H1 (cell line): Measurements from ENCODE around the gene RAB3D. TPM values are rescaled to one million over a fixed set of nuclear protein-coding genes. Genes with fewer than 3 reads are reported as not detected.
A peak's percentile ranks its signal among the peaks of the same experiment; 100 is the strongest.

ENCODE experiments used
- CTCF ChIA-PET: fragments of 300-600 bp; sonication (Branson Sonifier 250); formaldehyde crosslinking; loops from one replicate; lab custom pipeline; 2021; ENCODE audit not compliant: partially characterized antibody; lab: Charles Lee
- POLR2A ChIA-PET: fragments of 300-600 bp; sonication (Branson Sonifier 250); formaldehyde crosslinking; loops from one replicate; lab custom pipeline; 2021; ENCODE audit warnings: inconsistent platforms; ENCODE audit not compliant: partially characterized antibody; lab: Charles Lee
- DNase-seq, 2 experiments: peaks; one replicate each; pipeline versions ENCODE4 v3.0.0 to v3.0.0-alpha.2; 2010 to 2022; ENCODE audit warnings: low spot score in 2 of 2, low read depth in 1 of 2, mixed read lengths in 1 of 2
- FAIRE-seq: peaks from 2 replicates; lab custom pipeline; 2011; peaks lifted over from hg19 to GRCh38; lab: Jason Lieb, UNC
- H2AFZ ChIP-seq: 2 replicates; pipeline ENCODE4 v1.8.1; 2012; ENCODE audit warnings: low read length, inconsistent platforms
- H2AK5ac ChIP-seq: 2 replicates; pipeline ENCODE4 v1.6.1; 2013; ENCODE audit warnings: low read depth, low read length
- H2BK120ac ChIP-seq: replicated peaks from 2 replicates; pipeline ENCODE3; 2013; ENCODE audit warnings: low read depth, low read length, inconsistent platforms
- H2BK12ac ChIP-seq: 2 replicates; pipeline ENCODE4 v1.6.1; 2013; ENCODE audit warnings: low read depth, low read length
- H2BK15ac ChIP-seq: 2 replicates; pipeline ENCODE4 v1.6.1; 2013; ENCODE audit warnings: low read length
- H2BK20ac ChIP-seq: 2 replicates; pipeline ENCODE4 v1.6.1; 2013; ENCODE audit warnings: low read length
- H2BK5ac ChIP-seq: 2 replicates; pipeline ENCODE4 v1.6.1; 2013; ENCODE audit warnings: low read depth, low read length
- H3K14ac ChIP-seq: 2 replicates; pipeline ENCODE4 v1.6.1; 2013; ENCODE audit warnings: inconsistent platforms; ENCODE audit not compliant: insufficient read length
- H3K18ac ChIP-seq: 2 replicates; pipeline ENCODE4 v1.6.1; 2013; ENCODE audit warnings: low read length; ENCODE audit errors: extremely low read depth
- H3K23ac ChIP-seq: 2 replicates; pipeline ENCODE4 v1.6.1; 2013; ENCODE audit warnings: inconsistent platforms; ENCODE audit not compliant: insufficient read length
- H3K23me2 ChIP-seq: 2 replicates; pipeline ENCODE4 v1.6.1; 2013; ENCODE audit warnings: low read depth, low read length
- H3K27ac ChIP-seq: 2 replicates; pipeline ENCODE4 v1.6.1; 2011; ENCODE audit warnings: low read depth, low read length, inconsistent platforms
- H3K27me3 ChIP-seq, 4 experiments: replicated peaks in 1 of 4; 1 replicate in 1 of 4; 2 replicates in 3 of 4; pipeline versions ENCODE4 v1.6.1 to v1.8.1; 2011 to 2013; ENCODE audit warnings: low read length in 3 of 4, mild to moderate bottlenecking in 3 of 4, inconsistent platforms in 2 of 4, mixed read lengths in 2 of 4, moderate library complexity in 1 of 4; ENCODE audit not compliant: control insufficient read depth in 3 of 4, insufficient read depth in 3 of 4; ENCODE audit errors: extremely low read depth in 1 of 4
- H3K36me3 ChIP-seq, 4 experiments: 2 replicates each; pipeline versions ENCODE4 v1.6.1 to v1.8.1; 2011 to 2013; ENCODE audit warnings: mild to moderate bottlenecking in 4 of 4, low read length in 3 of 4, moderate library complexity in 2 of 4, control low read depth in 1 of 4, inconsistent platforms in 1 of 4; ENCODE audit not compliant: insufficient read depth in 4 of 4, control insufficient read depth in 2 of 4
- H3K4ac ChIP-seq: replicated peaks from 2 replicates; pipeline ENCODE3; 2013; ENCODE audit warnings: low read length, low read depth, mixed read lengths, inconsistent platforms; ENCODE audit not compliant: insufficient read length
- H3K4me1 ChIP-seq, 4 experiments: replicated peaks in 1 of 4; 1 replicate in 1 of 4; 2 replicates in 3 of 4; pipeline versions ENCODE4 v1.6.1 to v1.8.1; 2011 to 2013; ENCODE audit warnings: low read length in 3 of 4, inconsistent platforms in 2 of 4, mixed read lengths in 1 of 4; ENCODE audit not compliant: insufficient read depth in 4 of 4, control insufficient read depth in 3 of 4
- H3K4me2 ChIP-seq, 2 experiments: 2 replicates each; pipeline versions ENCODE4 v1.6.1 to v1.8.1; 2011 to 2013; ENCODE audit warnings: low read depth in 2 of 2, low read length in 2 of 2, control low read depth in 1 of 2, inconsistent platforms in 1 of 2, mild to moderate bottlenecking in 1 of 2; ENCODE audit not compliant: insufficient read depth in 1 of 2
- H3K4me3 ChIP-seq, 4 experiments: fragments of 200-600, 300-600 bp in 1 of 4; sonication (generic), shearing (Covaris generic), sonication (Bioruptor Twin) in 1 of 4; 2 replicates each; pipeline versions ENCODE4 v1.5.1 to v1.8.1; 2011 to 2016; ENCODE audit warnings: low read length in 4 of 4, low read depth in 3 of 4, control low read depth in 2 of 4, inconsistent platforms in 2 of 4, mild to moderate bottlenecking in 2 of 4, mixed read lengths in 1 of 4, moderate library complexity in 1 of 4; ENCODE audit not compliant: insufficient read depth in 2 of 4; ENCODE audit errors: extremely low read depth in 1 of 4
- H3K56ac ChIP-seq: replicated peaks from 2 replicates; pipeline ENCODE3; 2013; ENCODE audit warnings: low read depth, mild to moderate bottlenecking, mixed read lengths, low read length, inconsistent platforms; ENCODE audit not compliant: insufficient read length
- H3K79me1 ChIP-seq: 2 replicates; pipeline ENCODE4 v1.6.1; 2013; ENCODE audit warnings: low read depth, low read length, control low read depth
- H3K79me2 ChIP-seq, 2 experiments: 2 replicates each; pipeline versions ENCODE4 v1.6.1 to v1.8.1; 2012 to 2013; ENCODE audit warnings: low read length in 2 of 2, mild to moderate bottlenecking in 2 of 2, inconsistent platforms in 1 of 2; ENCODE audit not compliant: insufficient read depth in 2 of 2, control insufficient read depth in 1 of 2
- H3K9ac ChIP-seq, 4 experiments: replicated peaks in 1 of 4; 1 replicate in 1 of 4; 2 replicates in 3 of 4; pipeline versions ENCODE4 v1.6.1 to v1.8.1; 2011 to 2013; ENCODE audit warnings: low read depth in 3 of 4, low read length in 3 of 4, control low read depth in 2 of 4, mild to moderate bottlenecking in 2 of 4, moderate library complexity in 2 of 4, inconsistent platforms in 1 of 4; ENCODE audit errors: extremely low read depth in 1 of 4
- H3K9me3 ChIP-seq, 2 experiments: 2 replicates each; pipeline versions ENCODE4 v1.6.1 to v1.8.1; 2012 to 2013; ENCODE audit warnings: mild to moderate bottlenecking in 2 of 2, moderate library complexity in 2 of 2, control low read depth in 1 of 2, inconsistent platforms in 1 of 2, low read depth in 1 of 2, low read length in 1 of 2, mixed read lengths in 1 of 2; ENCODE audit not compliant: insufficient read depth in 2 of 2
- H4K20me1 ChIP-seq, 2 experiments: replicated peaks in 1 of 2; 2 replicates each; pipeline versions ENCODE3 to v1.8.1; 2011 to 2013; ENCODE audit warnings: inconsistent platforms in 2 of 2, low read length in 2 of 2, mild to moderate bottlenecking in 1 of 2; ENCODE audit not compliant: insufficient read depth in 2 of 2, control insufficient read depth in 1 of 2
- H4K5ac ChIP-seq: 2 replicates; pipeline ENCODE4 v1.6.1; 2013; ENCODE audit warnings: low read length, low read depth, mixed read lengths, inconsistent platforms; ENCODE audit not compliant: insufficient read length
- H4K8ac ChIP-seq: 2 replicates; pipeline ENCODE4 v1.8.0; 2013; ENCODE audit warnings: mild to moderate bottlenecking, moderate library complexity, low read length, inconsistent platforms; ENCODE audit not compliant: insufficient read depth; ENCODE audit errors: extremely low read depth
- H4K91ac ChIP-seq: replicated peaks from 2 replicates; pipeline ENCODE3; 2013; ENCODE audit warnings: low read length, mixed read lengths, inconsistent platforms; ENCODE audit not compliant: insufficient read length
- CBX5 ChIP-seq: fragments of 300-800, 300-1000 bp; sonication (generic); IDR thresholded peaks from 2 replicates; pipeline ENCODE4 v1.7.1; 2016; ENCODE audit warnings: antibody characterized with exemption, low read length, low read depth
- CHD1 ChIP-seq: IDR thresholded peaks from 2 replicates; pipeline ENCODE4 v1.6.1; 2012; ENCODE audit warnings: low read depth, low read length, improper control_type of control experiment
- CHD2 ChIP-seq: IDR thresholded peaks from 2 replicates; pipeline ENCODE4 v1.6.1; 2012; ENCODE audit warnings: low read length, improper control_type of control experiment
- CTBP2 ChIP-seq: IDR thresholded peaks from 2 replicates; pipeline ENCODE4 v1.7.0; 2011; ENCODE audit warnings: borderline replicate concordance, mild to moderate bottlenecking, moderate library complexity, mixed read lengths, low read length; ENCODE audit not compliant: insufficient read depth, insufficient read length
- KDM4A ChIP-seq: IDR thresholded peaks from one replicate; pipeline ENCODE4 v1.7.1; 2012; ENCODE audit warnings: low read depth, mild to moderate bottlenecking, moderate library complexity, low read length, inconsistent platforms; ENCODE audit not compliant: severe bottlenecking
- RNF2 ChIP-seq: fragments of 200-900, 300-1000 bp; sonication (generic); IDR thresholded peaks from 2 replicates; pipeline ENCODE4 v1.7.1; 2016; ENCODE audit warnings: borderline replicate concordance, low read depth, mild to moderate bottlenecking, antibody characterized with exemption, low read length; ENCODE audit not compliant: poor library complexity, severe bottlenecking; ENCODE audit errors: missing control alignments
- SAP30 ChIP-seq: fragments of 300-600 bp; sonication (generic); IDR thresholded peaks from 2 replicates; pipeline ENCODE4 v1.7.1; 2012; ENCODE audit warnings: low read length, moderate library complexity, mild to moderate bottlenecking, inconsistent platforms; ENCODE audit not compliant: insufficient read depth, insufficient replicate concordance
- SIX5 ChIP-seq: IDR thresholded peaks from 2 replicates; pipeline ENCODE4 v1.6.1; 2011; ENCODE audit warnings: mild to moderate bottlenecking, low read depth, low read length
- WGBS, 2 experiments: shearing (Covaris generic) in 1 of 2; methylation state at CpG; one replicate each; pipeline versions ENCODE4 v1.1.6 to v1.1.7; 2013 to 2015; ENCODE audit warnings: low lambda C conversion rate in 2 of 2, mixed read lengths in 2 of 2, inconsistent platforms in 1 of 2, low coverage in 1 of 2, missing lambda C conversion rate in 1 of 2; ENCODE audit not compliant: insufficient replicate concordance in 2 of 2, insufficient coverage in 1 of 2, insufficient read length in 1 of 2; ENCODE audit errors: extremely low coverage in 1 of 2, missing lambda C conversion rate in 1 of 2; 5-methylcytosine and 5-hydroxymethylcytosine counted together
- polyA plus RNA-seq, 7 experiments: library from polyadenylated mRNA; depleted of rRNA in 3 of 7; stranded (reverse) in 5 of 7; unstranded in 2 of 7; fragments of >200 nt in 5 of 7; fragments of 200-250 nt in 2 of 7; gene quantifications; 1 replicate in 5 of 7; 2 replicates in 1 of 7; 4 replicates in 1 of 7; pipeline versions ENCODE4 v1.2.1 to v1.2.3, GENCODE V29; 2011 to 2013; ENCODE audit warnings: missing spikeins in 2 of 7, mixed read lengths in 2 of 7
- total RNA-seq: library from RNA; stranded (reverse); fragmentation: NEBNext Ultra II Directional; extraction: Animal tissue kit (Norgen Biotek cat#: 25700); gene quantifications from 2 replicates; pipeline ENCODE4 v1.2.1, GENCODE V29; 2021
- TF ChIP-seq, protein P1 (sequence below): IDR thresholded peaks from 2 replicates; pipeline ENCODE4 v1.6.1; 2012; ENCODE audit warnings: low read length, inconsistent platforms

Gene RAB3D
- total and polyA plus RNA-seq, 2 of the 8 experiments (the other 6 are each of a cell fraction or from before 2014, with no cell fraction given), result 17.8 to 23.8 TPM

DNA sequence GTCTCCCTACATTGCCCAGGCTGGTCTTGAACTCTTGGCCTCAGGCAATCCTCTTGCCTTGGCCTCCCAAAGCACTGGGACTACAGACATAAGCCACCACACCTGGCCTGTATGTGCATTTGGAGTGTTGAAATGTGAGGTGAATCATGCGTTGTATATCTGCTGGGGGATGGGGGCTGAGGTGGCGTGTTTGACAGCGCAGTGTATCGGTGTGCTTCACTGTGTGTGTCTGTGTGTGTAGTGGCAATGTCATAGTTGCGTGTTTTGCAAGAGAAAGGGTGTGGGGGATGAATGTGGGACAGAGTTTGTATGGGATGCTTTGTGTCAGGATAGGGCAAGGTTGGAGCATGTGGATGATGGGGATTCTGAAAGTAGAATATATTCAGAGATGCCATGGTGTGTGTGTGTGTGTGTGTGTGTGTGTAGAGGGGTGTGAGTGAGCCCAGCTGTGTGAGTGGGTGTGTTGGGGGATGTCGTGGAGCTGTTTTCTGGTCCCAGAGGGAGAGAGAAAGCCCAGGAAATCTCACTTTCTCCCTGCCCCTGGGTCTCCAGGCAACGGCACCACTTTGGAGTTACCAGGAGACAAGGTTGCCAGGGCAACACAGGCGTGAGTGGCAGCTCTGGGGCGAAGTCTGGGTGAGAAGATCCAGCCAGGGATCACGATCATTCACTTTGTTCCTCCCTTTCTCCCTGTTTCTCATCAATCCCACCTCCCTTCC is 33.9 kb upstream of the RAB3D start:
- Histone ChIP-seq H4K8ac (no peak overlapping the region), H2BK15ac (peak overlapping the region; percentile 81; the same call in 1 of the 2 replicates), H3K4me3 (peak overlapping the region in 1 of 4 experiments; percentile 72; a peak in 1 of 8 replicates), H3K23me2 (peaks cover 7% of the 10 kb centered on the region), H3K18ac (no peak overlapping the region), H2BK12ac (no peak overlapping the region; the same call in 1 of the 2 replicates), H3K23ac (no peak overlapping the region), H3K27me3 (no peaks in the 10 kb centered on the region), H4K91ac (no peak overlapping the region), H3K56ac (no peak overlapping the region), H2BK5ac (no peak overlapping the region), H3K27ac (no peak overlapping the region), H3K4ac (no peak overlapping the region), H2AK5ac (no peak overlapping the region; the same call in 1 of the 2 replicates), H3K79me1 (no peaks in the 10 kb centered on the region; the same call in 1 of the 2 replicates), H3K4me1 (peaks cover 0 to 10% (median 8%) of the 10 kb centered on the region in 4 experiments; a peak in 6 of 7 replicates), H4K5ac (no peak overlapping the region), H3K14ac (no peak overlapping the region), H2BK20ac (no peak overlapping the region), H3K9ac (no peak overlapping the region), H3K4me2 (peak overlapping the region; percentile 74 to 79), H3K36me3 (no peaks in the 10 kb centered on the region), H2AFZ (no peak overlapping the region), H3K79me2 (no peaks in the 10 kb centered on the region), H4K20me1 (peaks cover 0 to 3% of the 10 kb centered on the region in 2 experiments), H3K9me3 (no peaks in the 10 kb centered on the region), H2BK120ac (no peak overlapping the region)
- FAIRE-seq, result no peak
- DNase-seq, result no peak
- ChIA-PET POLR2A (interaction anchor here (1.3 to 5.2 kb wide), 4 partner anchors 8 to 33 kb away, joined by 4 to 34 read pairs (median 10); partner anchors contain the start of gene RAB3D), CTCF (interaction anchor here (3.6 to 16.8 kb wide), 4 partner anchors 10 to 79 kb away, joined by 16 to 192 read pairs (median 24); partner anchors contain the start of genes EPOR, ODAD3, PRKCSH and TSPAN16)
- WGBS, 2 experiments, result 76% methylated on average over 10 of the region's 10 CpGs; no CpG with 5 or more reads in 1 of the 2 experiments
- TF ChIP-seq, protein P1, sequence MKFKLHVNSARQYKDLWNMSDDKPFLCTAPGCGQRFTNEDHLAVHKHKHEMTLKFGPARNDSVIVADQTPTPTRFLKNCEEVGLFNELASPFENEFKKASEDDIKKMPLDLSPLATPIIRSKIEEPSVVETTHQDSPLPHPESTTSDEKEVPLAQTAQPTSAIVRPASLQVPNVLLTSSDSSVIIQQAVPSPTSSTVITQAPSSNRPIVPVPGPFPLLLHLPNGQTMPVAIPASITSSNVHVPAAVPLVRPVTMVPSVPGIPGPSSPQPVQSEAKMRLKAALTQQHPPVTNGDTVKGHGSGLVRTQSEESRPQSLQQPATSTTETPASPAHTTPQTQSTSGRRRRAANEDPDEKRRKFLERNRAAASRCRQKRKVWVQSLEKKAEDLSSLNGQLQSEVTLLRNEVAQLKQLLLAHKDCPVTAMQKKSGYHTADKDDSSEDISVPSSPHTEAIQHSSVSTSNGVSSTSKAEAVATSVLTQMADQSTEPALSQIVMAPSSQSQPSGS, result no peak
- TF ChIP-seq KDM4A (no peak), SAP30 (no peak), CBX5 (no peak), RNF2 (no peak), SIX5 (no peak), CHD2 (no peak), CTBP2 (no peak), CHD1 (no peak)
